Measurements from ENCODE around the gene CEACAM7. TPM values are rescaled to one million over a fixed set of nuclear protein-coding genes. Genes with fewer than 3 reads are reported as not detected.

CEACAM7 gene
- total RNA-seq, 2 donors from 2014 or later: not detected

GRCh38 chr19:41708481-41708880 is 20.4 kb upstream of the CEACAM7 start, which contains the start of gene CEACAM5:
Gene CEACAM5 (plus strand): TSS chr19:41708626. CDS start chr19:41708732, 106 bp downstream.
- H3K4me1 ChIP-seq (ENCODE audit: control insufficient read depth in 1 of 2, low read depth in 2 of 2): no peaks in the 10 kb centered on the region
- no peaks in the 10 kb centered on the region for H3K9me3 ChIP-seq
- no peak within 1 kb of the TSS for H3K27ac ChIP-seq
- DNase-seq (ENCODE audit: low spot score) (no peak), ATAC-seq (ENCODE audit: insufficient number of reproducible peaks, low FRiP score, low read depth) (no peak)
- no peak within 1 kb of the TSS for H3K4me3 ChIP-seq
- TF ChIP-seq CTCF (IDR thresholded peaks at IDR 0.05): no peak
- no peaks in the 10 kb centered on the region for H3K36me3 ChIP-seq
- no peaks in the 10 kb centered on the region for H3K27me3 ChIP-seq (replicated peaks; ENCODE audit: insufficient read depth)

DNA sequence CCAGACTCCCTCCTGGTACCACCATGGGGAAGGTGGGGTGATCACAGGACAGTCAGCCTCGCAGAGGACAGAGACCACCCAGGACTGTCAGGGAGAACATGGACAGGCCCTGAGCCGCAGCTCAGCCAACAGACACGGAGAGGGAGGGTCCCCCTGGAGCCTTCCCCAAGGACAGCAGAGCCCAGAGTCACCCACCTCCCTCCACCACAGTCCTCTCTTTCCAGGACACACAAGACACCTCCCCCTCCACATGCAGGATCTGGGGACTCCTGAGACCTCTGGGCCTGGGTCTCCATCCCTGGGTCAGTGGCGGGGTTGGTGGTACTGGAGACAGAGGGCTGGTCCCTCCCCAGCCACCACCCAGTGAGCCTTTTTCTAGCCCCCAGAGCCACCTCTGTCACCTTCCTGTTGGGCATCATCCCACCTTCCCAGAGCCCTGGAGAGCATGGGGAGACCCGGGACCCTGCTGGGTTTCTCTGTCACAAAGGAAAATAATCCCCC is 19.9 kb upstream of the CEACAM7 start:
- TF ChIP-seq CTCF (IDR thresholded peaks at IDR 0.05): no peak
- ATAC-seq (ENCODE audit: insufficient number of reproducible peaks, low FRiP score, low read depth): no peak
- Histone ChIP-seq H3K27ac (no peak overlapping the region), H3K9me3 (no peaks in the 10 kb centered on the region), H3K4me1 (ENCODE audit: control insufficient read depth in 1 of 2, low read depth in 2 of 2) (no peaks in the 10 kb centered on the region), H3K36me3 (no peaks in the 10 kb centered on the region), H3K27me3 (replicated peaks; ENCODE audit: insufficient read depth) (no peaks in the 10 kb centered on the region), H3K4me3 (no peak overlapping the region)
- DNase-seq (ENCODE audit: low spot score): no peak

DNA sequence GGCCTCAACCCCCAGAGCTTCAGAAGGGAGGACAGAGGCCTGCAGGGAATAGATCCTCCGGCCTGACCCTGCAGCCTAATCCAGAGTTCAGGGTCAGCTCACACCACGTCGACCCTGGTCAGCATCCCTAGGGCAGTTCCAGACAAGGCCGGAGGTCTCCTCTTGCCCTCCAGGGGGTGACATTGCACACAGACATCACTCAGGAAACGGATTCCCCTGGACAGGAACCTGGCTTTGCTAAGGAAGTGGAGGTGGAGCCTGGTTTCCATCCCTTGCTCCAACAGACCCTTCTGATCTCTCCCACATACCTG is 19.4 kb upstream of the CEACAM7 start:
- H3K27me3 ChIP-seq (replicated peaks; ENCODE audit: insufficient read depth): no peaks in the 10 kb centered on the region
- H3K4me1 ChIP-seq (ENCODE audit: control insufficient read depth in 1 of 2, low read depth in 2 of 2): no peaks in the 10 kb centered on the region
- no peak overlapping the region for H3K27ac ChIP-seq
- TF ChIP-seq CTCF (IDR thresholded peaks at IDR 0.05): no peak
- ATAC-seq (ENCODE audit: insufficient number of reproducible peaks, low FRiP score, low read depth) (no peak), DNase-seq (ENCODE audit: low spot score) (no peak)
- H3K9me3 ChIP-seq: no peaks in the 10 kb centered on the region
- H3K4me3 ChIP-seq: no peak overlapping the region
- no peaks in the 10 kb centered on the region for H3K36me3 ChIP-seq

DNA sequence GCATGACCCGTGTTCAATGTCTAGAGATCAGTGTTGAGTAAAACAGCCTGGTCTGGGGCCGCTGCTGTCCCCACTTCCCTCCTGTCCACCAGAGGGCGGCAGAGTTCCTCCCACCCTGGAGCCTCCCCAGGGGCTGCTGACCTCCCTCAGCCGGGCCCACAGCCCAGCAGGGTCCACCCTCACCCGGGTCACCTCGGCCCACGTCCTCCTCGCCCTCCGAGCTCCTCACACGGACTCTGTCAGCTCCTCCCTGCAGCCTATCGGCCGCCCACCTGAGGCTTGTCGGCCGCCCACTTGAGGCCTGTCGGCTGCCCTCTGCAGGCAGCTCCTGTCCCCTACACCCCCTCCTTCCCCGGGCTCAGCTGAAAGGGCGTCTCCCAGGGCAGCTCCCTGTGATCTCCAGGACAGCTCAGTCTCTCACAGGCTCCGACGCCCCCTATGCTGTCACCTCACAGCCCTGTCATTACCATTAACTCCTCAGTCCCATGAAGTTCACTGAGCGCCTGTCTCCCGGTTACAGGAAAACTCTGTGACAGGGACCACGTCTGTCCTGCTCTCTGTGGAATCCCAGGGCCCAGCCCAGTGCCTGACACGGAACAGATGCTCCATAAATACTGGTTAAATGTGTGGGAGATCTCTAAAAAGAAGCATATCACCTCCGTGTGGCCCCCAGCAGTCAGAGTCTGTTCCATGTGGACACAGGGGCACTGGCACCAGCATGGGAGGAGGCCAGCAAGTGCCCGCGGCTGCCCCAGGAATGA is 18.9 kb upstream of the CEACAM7 start:
- ATAC-seq (ENCODE audit: insufficient number of reproducible peaks, low FRiP score, low read depth) (no peak), DNase-seq (ENCODE audit: low spot score) (no peak)
- Histone ChIP-seq H3K9me3 (no peaks in the 10 kb centered on the region), H3K36me3 (no peaks in the 10 kb centered on the region), H3K27ac (no peak overlapping the region), H3K27me3 (replicated peaks; ENCODE audit: insufficient read depth) (no peaks in the 10 kb centered on the region), H3K4me3 (no peak overlapping the region), H3K4me1 (ENCODE audit: control insufficient read depth in 1 of 2, low read depth in 2 of 2) (no peaks in the 10 kb centered on the region)
- no peak for TF ChIP-seq CTCF (IDR thresholded peaks at IDR 0.05)

GRCh38 chr19:41705393-41706174 is 17.5 kb upstream of the CEACAM7 start:
- no peak for TF ChIP-seq CTCF (IDR thresholded peaks at IDR 0.05)
- Histone ChIP-seq H3K9me3 (no peaks in the 10 kb centered on the region), H3K4me3 (no peak overlapping the region), H3K27ac (no peak overlapping the region), H3K36me3 (no peaks in the 10 kb centered on the region), H3K4me1 (ENCODE audit: control insufficient read depth in 1 of 2, low read depth in 2 of 2) (no peaks in the 10 kb centered on the region), H3K27me3 (replicated peaks; ENCODE audit: insufficient read depth) (no peaks in the 10 kb centered on the region)
- ATAC-seq (ENCODE audit: insufficient number of reproducible peaks, low FRiP score, low read depth) (no peak), DNase-seq (ENCODE audit: low spot score) (no peak)
